ENCODE data around the gene TAPBP. TPM values are rescaled to one million over a fixed set of nuclear protein-coding genes. Genes with fewer than 3 reads are reported as not detected.

Gene TAPBP
- total RNA-seq, 1 experiment from 2014 or later, result 67.2 TPM

DNA sequence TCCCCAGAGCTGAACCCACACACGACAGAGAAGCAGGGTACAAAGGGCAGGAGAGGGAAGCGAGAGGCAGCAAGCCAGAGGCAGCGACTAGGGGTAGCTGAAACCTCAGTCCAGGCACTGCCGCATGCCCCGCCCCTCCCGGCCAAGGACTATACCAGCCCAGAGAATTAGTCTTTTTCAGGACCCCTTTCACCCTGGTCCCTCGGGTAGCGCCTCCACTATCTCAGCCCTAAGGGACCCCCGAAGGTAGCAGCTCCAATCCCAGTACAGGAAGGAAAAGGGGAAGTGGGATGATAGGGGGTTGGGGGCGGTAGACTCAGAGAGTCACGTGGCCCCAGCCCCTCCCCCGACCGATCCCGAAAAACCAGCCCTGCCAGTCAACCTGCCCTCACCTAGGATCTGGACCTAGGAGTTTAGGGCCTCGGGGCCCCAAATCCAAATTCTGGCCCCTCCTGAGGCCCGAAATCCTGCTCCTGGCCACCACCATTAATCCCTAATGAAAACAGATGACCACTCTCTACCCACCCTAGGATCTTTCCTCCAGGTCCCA lies 16.4 kb downstream of the TAPBP start:
- H3K9me3 ChIP-seq (ENCODE audit: low read length), result no peaks in the 10 kb centered on the region
- TF ChIP-seq EZH2 (IDR thresholded peaks at IDR 0.05; ENCODE audit: low read length, unreplicated experiment), result no peak
- TF ChIP-seq, protein P1, sequence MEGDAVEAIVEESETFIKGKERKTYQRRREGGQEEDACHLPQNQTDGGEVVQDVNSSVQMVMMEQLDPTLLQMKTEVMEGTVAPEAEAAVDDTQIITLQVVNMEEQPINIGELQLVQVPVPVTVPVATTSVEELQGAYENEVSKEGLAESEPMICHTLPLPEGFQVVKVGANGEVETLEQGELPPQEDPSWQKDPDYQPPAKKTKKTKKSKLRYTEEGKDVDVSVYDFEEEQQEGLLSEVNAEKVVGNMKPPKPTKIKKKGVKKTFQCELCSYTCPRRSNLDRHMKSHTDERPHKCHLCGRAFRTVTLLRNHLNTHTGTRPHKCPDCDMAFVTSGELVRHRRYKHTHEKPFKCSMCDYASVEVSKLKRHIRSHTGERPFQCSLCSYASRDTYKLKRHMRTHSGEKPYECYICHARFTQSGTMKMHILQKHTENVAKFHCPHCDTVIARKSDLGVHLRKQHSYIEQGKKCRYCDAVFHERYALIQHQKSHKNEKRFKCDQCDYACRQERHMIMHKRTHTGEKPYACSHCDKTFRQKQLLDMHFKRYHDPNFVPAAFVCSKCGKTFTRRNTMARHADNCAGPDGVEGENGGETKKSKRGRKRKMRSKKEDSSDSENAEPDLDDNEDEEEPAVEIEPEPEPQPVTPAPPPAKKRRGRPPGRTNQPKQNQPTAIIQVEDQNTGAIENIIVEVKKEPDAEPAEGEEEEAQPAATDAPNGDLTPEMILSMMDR (conservative IDR thresholded peaks at IDR 0.05; ENCODE audit: low read depth, low read length), result no peak
- TF ChIP-seq EZH2phosphoT487 (IDR thresholded peaks at IDR 0.05; ENCODE audit: borderline replicate concordance, low read length), result no peak
- no peaks in the 10 kb centered on the region for H3K9me2 ChIP-seq (replicated peaks; ENCODE audit: low read length)
- BruUV-seq (replicated peaks), result TSS peak; percentile 2
- no peaks in the 10 kb centered on the region for H4K20me1 ChIP-seq (ENCODE audit: low read length)
- peak overlapping the region; percentile 92 for H3K27ac ChIP-seq (ENCODE audit: low read length)
- peak overlapping the region; percentile 100 for H3K4me2 ChIP-seq (ENCODE audit: low read length)
- peak overlapping the region; percentile 78 for H3K4me3 ChIP-seq (ENCODE audit: low read length)
- ChIA-PET POLR2A (ENCODE audit: unreplicated experiment) (interaction anchor here (0.6 kb wide), 3 partner anchors 382 to 1208 kb away, joined by 3 to 4 read pairs (median 4); no protein-coding TSS in a partner anchor), CTCF (no interaction called here)
- H3K36me3 ChIP-seq (ENCODE audit: low read depth, low read length), result peaks cover 1% of the 10 kb centered on the region; the same call in 1 of the 2 replicates
- peak; percentile 72 for DNase-seq
- no peaks in the 10 kb centered on the region for H3K27me3 ChIP-seq (ENCODE audit: low read length)
- H3K4me1 ChIP-seq (ENCODE audit: insufficient read depth, low read length), result peaks cover 15% of the 10 kb centered on the region
- peaks cover 3% of the 10 kb centered on the region for H3F3A ChIP-seq (ENCODE audit: low read length, unreplicated experiment)
- peak; percentile 16 for ATAC-seq
- peak overlapping the region; percentile 80 for H3K9ac ChIP-seq (ENCODE audit: low read length)
- H3K79me2 ChIP-seq (ENCODE audit: low read length), result peaks cover 20% of the 10 kb centered on the region
- intact Hi-C loops (cut with micrococcal nuclease), result loop anchor here (5.0 kb wide), 1 partner anchor 110 kb away; no protein-coding TSS in a partner anchor
- H2AFZ ChIP-seq (ENCODE audit: low read length), result peak overlapping the region; percentile 88

DNA sequence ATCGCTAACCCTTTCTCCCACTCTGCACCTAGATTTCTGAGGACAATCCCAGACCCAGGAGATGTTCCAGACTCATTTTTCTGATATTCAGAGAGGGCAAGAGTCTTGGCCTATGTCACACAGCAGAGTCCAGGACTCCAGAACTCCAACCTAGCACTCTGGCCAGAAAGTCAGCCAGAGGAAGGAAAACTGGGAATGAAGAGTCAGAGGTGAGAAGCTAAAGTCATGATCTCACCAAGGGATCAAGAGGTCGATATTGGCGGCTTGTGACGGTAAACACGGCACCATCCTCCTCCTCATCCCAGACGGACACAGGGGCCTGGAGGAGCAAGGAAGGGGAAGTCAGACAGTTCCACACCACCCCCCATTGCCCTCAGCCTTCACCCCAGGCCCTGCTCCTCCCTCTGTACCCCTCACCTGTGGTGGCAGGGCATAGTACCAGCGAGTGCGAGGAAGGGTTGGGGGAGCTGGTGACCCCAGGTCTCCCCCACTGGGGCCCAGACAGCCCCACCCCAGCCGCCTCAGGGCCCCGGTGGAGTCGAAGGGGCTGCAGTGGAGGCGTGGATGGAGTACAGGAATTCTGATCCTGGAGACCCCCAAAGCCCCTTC lies 17.0 kb downstream of the TAPBP start:
- Histone ChIP-seq H3K4me2 (ENCODE audit: low read length) (peak overlapping the region; percentile 100), H3K27me3 (ENCODE audit: low read length) (no peaks in the 10 kb centered on the region), H3K9me2 (replicated peaks; ENCODE audit: low read length) (no peaks in the 10 kb centered on the region), H3K9me3 (ENCODE audit: low read length) (no peaks in the 10 kb centered on the region), H3K4me3 (ENCODE audit: low read length) (peak overlapping the region; percentile 78), H3K4me1 (ENCODE audit: insufficient read depth, low read length) (peaks cover 15% of the 10 kb centered on the region), H4K20me1 (ENCODE audit: low read length) (no peaks in the 10 kb centered on the region), H3K79me2 (ENCODE audit: low read length) (peaks cover 21% of the 10 kb centered on the region), H3F3A (ENCODE audit: low read length, unreplicated experiment) (peaks cover 3% of the 10 kb centered on the region), H2AFZ (ENCODE audit: low read length) (peak overlapping the region; percentile 88; the same call in 1 of the 2 replicates), H3K9ac (ENCODE audit: low read length) (peak overlapping the region; percentile 80), H3K27ac (ENCODE audit: low read length) (peak overlapping the region; percentile 92), H3K36me3 (ENCODE audit: low read depth, low read length) (peaks cover 6% of the 10 kb centered on the region; the same call in 1 of the 2 replicates)
- intact Hi-C loops (cut with micrococcal nuclease), result loop anchor here (5.0 kb wide), 1 partner anchor 110 kb away; no protein-coding TSS in a partner anchor
- CTCF ChIA-PET, result no interaction called here
- no TSS peak for BruUV-seq (replicated peaks)
- DNase-seq, result no peak
- TF ChIP-seq EZH2phosphoT487 (IDR thresholded peaks at IDR 0.05; ENCODE audit: borderline replicate concordance, low read length) (no peak), EZH2 (IDR thresholded peaks at IDR 0.05; ENCODE audit: low read length, unreplicated experiment) (no peak)
- TF ChIP-seq, protein P1 (conservative IDR thresholded peaks at IDR 0.05; ENCODE audit: low read depth, low read length), result no peak
- ATAC-seq, result no peak
- POLR2A ChIA-PET (ENCODE audit: unreplicated experiment), result interaction anchor here (0.6 kb wide), 1 partner anchor 1207 kb away, joined by 3 read pairs; no protein-coding TSS in a partner anchor
